HG03571 (cell line): ENCODE data around the gene ZBTB25.

Source experiments
- ATAC-seq: cut with Tn5 transposase; IDR thresholded peaks from one replicate; pipeline ENCODE4 v1.9.1; 2021; ENCODE audit not compliant: unreplicated experiment

The ZBTB25 gene

DNA sequence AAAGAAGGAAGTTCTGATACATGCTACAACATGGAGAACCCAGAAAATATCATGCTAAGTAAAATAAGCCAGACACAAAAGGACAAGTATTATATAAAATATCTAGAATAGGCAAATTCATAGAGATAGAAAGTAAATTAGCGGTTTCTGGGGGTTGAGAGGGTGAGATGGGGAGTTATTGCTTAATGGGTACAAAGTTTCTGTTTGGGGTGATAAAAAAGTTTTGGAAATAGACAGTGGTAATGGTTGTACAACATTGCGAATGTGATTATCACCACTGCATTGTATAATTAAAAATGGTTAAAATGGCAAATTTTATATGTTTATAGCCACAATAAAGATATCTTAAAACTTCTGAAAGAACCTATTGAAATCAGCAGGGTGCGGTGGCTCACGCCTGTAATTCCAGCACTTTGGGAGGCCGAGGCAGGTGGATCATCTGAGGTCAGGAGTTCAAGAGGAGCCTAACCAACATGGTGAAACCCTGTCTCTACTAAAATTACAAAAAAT is 15.0 kb downstream of the ZBTB25 start:
- no peak for ATAC-seq

- ATAC-seq: no peak
Observed at GRCh38 chr14:64478634-64479250, 24.9 kb downstream of the ZBTB25 start.

DNA sequence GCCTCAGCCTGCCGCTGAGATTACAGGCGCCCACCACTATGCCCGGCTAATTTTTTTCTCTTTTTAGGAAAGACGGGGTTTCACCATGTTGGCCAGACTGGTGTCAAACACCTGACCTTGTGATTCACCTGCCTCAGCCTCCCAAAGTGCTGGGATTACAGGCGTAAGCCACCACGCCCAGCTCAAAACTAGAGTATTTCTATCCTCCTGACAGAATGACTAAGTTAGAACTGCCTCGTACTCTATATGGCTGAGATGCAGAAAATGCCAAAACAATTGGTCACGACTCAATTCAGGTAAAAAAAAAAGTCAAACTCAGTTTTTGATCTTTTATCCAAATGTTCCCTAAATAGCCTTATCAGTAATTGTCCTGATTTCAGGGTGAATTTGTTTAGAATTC is 27.2 kb downstream of the ZBTB25 start:
- no peak for ATAC-seq

DNA sequence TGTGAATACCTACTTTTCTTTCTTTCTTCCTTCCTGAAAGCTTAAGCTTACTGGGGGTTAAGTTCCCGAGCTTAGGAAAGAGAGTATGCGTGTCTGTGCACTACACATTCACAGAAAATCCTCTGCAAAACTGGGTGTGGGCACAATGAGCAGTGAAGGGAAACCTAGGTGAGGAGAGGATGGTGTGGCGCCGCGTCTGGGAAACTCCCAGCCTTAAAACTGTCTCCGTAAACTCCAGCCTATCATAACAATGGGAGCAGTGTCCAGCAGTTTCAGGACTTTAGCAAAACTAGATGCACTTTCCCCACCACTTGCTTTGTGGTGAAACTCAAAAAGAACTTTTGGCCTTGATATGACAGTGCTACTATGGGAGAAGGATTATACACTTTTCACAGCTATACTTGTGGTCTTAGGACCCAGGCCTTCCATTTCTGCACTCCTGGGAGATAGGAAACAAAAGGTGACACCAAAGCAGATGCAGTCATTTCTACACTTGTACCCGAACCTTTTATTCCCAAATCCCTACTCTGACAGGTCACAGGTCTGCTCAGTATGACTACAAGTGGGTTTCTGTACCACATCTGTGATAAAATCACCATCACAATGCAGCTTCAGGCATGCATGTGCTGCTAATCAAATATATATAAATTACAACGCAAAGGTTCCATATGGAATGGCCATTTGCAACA is 27.9 kb downstream of the ZBTB25 start:
- ATAC-seq: no peak

- no peak for ATAC-seq
Observed at GRCh38 chr14:64474698-64475097, 28.9 kb downstream of the ZBTB25 start.

- no peak for ATAC-seq
Observed at GRCh38 chr14:64474041-64474440, 29.6 kb downstream of the ZBTB25 start.

- ATAC-seq: no peak
Observed at GRCh38 chr14:64468451-64468850, 35.2 kb downstream of the ZBTB25 start.

- ATAC-seq: no peak
Observed at GRCh38 chr14:64467566-64467965, 36.1 kb downstream of the ZBTB25 start.

- no peak for ATAC-seq
Observed at GRCh38 chr14:64467101-64467500, 36.5 kb downstream of the ZBTB25 start.

DNA sequence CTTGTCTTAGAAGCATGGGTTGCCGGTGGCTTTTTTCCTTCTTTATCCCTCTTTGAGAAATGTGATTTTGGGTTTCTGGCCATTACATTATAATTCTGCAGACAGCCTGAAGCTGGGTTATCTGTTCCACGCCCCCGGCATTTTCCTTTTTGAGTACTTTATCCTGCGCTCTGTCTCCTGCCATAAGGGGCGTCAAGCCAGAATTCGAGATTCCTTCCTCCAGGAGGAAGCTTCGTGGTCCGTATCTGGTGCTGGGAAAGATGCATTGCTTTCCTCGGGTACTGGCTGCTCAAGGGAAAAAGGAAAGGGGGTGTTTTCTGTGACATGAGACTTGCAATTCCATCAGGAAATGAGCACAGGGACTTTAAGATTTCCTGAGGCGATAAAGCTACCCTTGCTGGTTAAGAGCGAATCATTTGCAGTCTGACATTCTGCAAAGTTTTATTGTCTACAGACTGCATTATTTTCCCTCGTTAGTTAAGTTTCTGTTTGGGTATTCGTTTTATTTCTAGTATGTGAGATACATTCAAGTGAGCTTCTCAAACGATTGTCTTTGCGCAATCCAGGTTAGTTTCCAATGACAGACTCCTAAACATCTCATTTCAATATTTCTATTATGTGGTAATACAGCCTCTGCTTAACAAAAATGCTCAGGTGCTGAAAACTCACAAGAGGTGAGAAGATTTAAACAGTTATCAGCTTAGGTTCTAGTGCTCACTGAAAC is 37.6 kb downstream of the ZBTB25 start:
- no peak for ATAC-seq

DNA sequence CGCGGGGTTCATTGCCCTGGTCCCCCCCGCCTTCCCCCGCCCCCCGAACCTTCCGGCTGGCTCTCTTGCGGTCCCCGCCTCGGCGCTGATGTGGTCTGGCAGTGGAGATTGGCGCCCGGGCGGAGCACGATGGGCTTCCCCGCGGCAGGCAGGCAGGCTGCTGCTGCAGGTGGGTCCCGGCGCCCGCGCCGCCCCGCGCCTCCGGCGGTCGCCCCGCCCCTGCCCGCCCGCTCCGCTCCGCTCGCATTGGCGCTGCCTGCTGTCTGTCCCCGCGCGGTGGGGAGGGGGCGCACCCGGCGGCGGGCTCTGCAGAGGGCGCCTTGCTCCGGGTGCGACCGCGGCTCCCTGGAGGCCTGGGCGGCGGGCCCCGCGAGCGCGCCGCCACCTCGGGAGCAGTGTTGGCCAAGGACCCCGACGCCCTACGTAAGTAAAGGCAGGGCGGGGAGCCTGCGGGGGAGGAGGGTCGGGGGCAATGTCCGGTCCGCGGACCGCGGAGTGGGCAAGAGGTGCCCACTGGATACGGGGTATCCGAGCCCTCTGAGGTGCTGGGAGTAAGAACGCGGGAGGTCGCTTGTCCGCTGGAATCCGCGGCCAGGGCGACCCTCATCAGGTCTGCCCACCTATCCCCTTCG is 38.3 kb downstream of the ZBTB25 start, which contains the start of gene AKAP5:
TSS of gene AKAP5 (plus strand) at position 309 of the 632 bp plus-strand sequence. CDS start 2,896 bp downstream, outside the sequence.
- ATAC-seq: peak; percentile 60

DNA sequence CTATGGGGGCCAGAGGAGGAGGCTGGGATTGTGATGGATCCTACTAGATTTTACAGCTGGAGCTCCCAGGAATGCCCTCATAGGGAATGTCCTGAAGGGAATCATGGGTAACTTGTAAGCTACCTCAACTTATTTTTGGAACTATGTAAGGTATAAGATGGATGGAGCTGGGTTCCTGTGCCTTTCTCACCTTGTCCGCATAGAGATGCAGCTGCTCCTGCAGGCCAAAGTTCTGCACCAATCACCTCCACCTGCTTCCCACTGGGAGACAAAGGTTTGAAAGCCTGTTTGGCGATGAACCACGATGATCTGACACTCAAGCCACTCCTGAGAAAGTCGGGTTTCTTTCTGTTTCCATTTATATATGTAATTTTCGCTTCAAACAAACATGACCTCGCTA is 39.0 kb downstream of the ZBTB25 start:
- no peak for ATAC-seq

- no peak for ATAC-seq
Observed at GRCh38 chr14:64463873-64464272, 39.8 kb downstream of the ZBTB25 start.

- ATAC-seq: no peak
Observed at GRCh38 chr14:64463195-64463594, 40.4 kb downstream of the ZBTB25 start.

- no peak for ATAC-seq
Observed at GRCh38 chr14:64461221-64461620, 42.4 kb downstream of the ZBTB25 start.

- no peak for ATAC-seq
Observed at GRCh38 chr14:64459405-64460136, 44.1 kb downstream of the ZBTB25 start.

GRCh38 chr14:64454671-64455070 is 49.0 kb downstream of the ZBTB25 start:
- no peak for ATAC-seq

DNA sequence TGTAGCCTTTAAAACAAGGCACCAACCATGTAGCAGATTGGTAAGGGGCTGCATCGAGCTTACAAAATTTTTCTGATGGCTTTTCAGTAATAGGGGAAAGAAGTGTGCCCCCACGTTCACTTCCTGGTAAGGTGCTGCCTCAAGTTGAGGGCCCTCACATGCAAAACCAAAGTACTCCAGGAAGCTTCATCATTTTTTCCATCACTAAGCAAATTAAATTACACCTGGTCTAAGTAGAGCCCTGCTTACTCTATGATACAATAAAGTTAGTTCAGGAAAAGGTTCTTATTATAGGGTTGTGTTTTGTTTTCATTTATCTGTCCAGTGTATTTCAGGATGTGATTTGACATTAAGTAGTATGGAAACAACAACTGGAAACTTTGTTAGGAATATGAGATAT is 53.4 kb downstream of the ZBTB25 start:
- no peak for ATAC-seq

- no peak for ATAC-seq
Observed at GRCh38 chr14:64447876-64448670, 55.6 kb downstream of the ZBTB25 start.
